ENCODE data around the gene LRP1B.
A peak's percentile ranks its signal among the peaks of the same experiment; 100 is the strongest.

Gene LRP1B

GRCh38 chr2:142056784-142057183, 74.0 kb downstream of the LRP1B start:
- TF ChIP-seq ZNF565 (CRISPR knock-in tag; conservative IDR thresholded peaks at IDR 0.05; ENCODE audit: low read depth) (no peak), TCF4 (CRISPR knock-in tag; IDR thresholded peaks at IDR 0.05; ENCODE audit: borderline replicate concordance) (no peak)
- TF ChIP-seq, protein P1, sequence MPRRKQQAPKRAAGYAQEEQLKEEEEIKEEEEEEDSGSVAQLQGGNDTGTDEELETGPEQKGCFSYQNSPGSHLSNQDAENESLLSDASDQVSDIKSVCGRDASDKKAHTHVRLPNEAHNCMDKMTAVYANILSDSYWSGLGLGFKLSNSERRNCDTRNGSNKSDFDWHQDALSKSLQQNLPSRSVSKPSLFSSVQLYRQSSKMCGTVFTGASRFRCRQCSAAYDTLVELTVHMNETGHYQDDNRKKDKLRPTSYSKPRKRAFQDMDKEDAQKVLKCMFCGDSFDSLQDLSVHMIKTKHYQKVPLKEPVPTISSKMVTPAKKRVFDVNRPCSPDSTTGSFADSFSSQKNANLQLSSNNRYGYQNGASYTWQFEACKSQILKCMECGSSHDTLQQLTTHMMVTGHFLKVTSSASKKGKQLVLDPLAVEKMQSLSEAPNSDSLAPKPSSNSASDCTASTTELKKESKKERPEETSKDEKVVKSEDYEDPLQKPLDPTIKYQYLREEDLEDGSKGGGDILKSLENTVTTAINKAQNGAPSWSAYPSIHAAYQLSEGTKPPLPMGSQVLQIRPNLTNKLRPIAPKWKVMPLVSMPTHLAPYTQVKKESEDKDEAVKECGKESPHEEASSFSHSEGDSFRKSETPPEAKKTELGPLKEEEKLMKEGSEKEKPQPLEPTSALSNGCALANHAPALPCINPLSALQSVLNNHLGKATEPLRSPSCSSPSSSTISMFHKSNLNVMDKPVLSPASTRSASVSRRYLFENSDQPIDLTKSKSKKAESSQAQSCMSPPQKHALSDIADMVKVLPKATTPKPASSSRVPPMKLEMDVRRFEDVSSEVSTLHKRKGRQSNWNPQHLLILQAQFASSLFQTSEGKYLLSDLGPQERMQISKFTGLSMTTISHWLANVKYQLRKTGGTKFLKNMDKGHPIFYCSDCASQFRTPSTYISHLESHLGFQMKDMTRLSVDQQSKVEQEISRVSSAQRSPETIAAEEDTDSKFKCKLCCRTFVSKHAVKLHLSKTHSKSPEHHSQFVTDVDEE (CRISPR knock-in tag; IDR thresholded peaks at IDR 0.05): no peak
- no peak for ATAC-seq

- no peak for TF ChIP-seq ZFP3 (CRISPR knock-in tag; IDR thresholded peaks at IDR 0.05)
- TF ChIP-seq TCF4 (CRISPR knock-in tag; IDR thresholded peaks at IDR 0.05; ENCODE audit: borderline replicate concordance): no peak
- no peak for TF ChIP-seq RARB (CRISPR knock-in tag; IDR thresholded peaks at IDR 0.05)
- no peak for TF ChIP-seq CSDC2 (CRISPR knock-in tag; IDR thresholded peaks at IDR 0.05)
- no peak for TF ChIP-seq ZFP30 (CRISPR knock-in tag; IDR thresholded peaks at IDR 0.05)
- no peak for TF ChIP-seq ESRRG (CRISPR knock-in tag; IDR thresholded peaks at IDR 0.05)
- no peak for TF ChIP-seq ZNF565 (CRISPR knock-in tag; conservative IDR thresholded peaks at IDR 0.05; ENCODE audit: low read depth)
- no peak for TF ChIP-seq ZC3H10 (CRISPR knock-in tag; IDR thresholded peaks at IDR 0.05)
- TF ChIP-seq ZNF70 (CRISPR knock-in tag; IDR thresholded peaks at IDR 0.05): no peak
- no peak for TF ChIP-seq ARNTL (CRISPR knock-in tag; IDR thresholded peaks at IDR 0.05; ENCODE audit: borderline replicate concordance, low read depth)
- TF ChIP-seq ISL1 (CRISPR knock-in tag; IDR thresholded peaks at IDR 0.05): no peak
- TF ChIP-seq OSR1 (CRISPR knock-in tag; IDR thresholded peaks at IDR 0.05): no peak
- TF ChIP-seq BACH2 (CRISPR knock-in tag; IDR thresholded peaks at IDR 0.05; ENCODE audit: borderline replicate concordance): no peak
- TF ChIP-seq CREB5 (CRISPR knock-in tag; IDR thresholded peaks at IDR 0.05; ENCODE audit: low read depth): no peak
- TF ChIP-seq SNAI2 (CRISPR knock-in tag; IDR thresholded peaks at IDR 0.05): no peak
- no peak for TF ChIP-seq PPARA (CRISPR knock-in tag; IDR thresholded peaks at IDR 0.05; ENCODE audit: borderline replicate concordance)
- no peak for TF ChIP-seq GLIS3 (CRISPR knock-in tag; IDR thresholded peaks at IDR 0.05)
- TF ChIP-seq ZNF8 (CRISPR knock-in tag; IDR thresholded peaks at IDR 0.05): no peak
- ATAC-seq: no peak
Observed at GRCh38 chr2:142052220-142052863, 78.5 kb downstream of the LRP1B start.

GRCh38 chr2:142048581-142048980, 82.2 kb downstream of the LRP1B start:
- ATAC-seq: no peak
- no peak for TF ChIP-seq ZNF70 (CRISPR knock-in tag; IDR thresholded peaks at IDR 0.05)
- peak; percentile 49; the same call in 1 of the 2 replicates for TF ChIP-seq ISL1 (CRISPR knock-in tag; IDR thresholded peaks at IDR 0.05)

DNA sequence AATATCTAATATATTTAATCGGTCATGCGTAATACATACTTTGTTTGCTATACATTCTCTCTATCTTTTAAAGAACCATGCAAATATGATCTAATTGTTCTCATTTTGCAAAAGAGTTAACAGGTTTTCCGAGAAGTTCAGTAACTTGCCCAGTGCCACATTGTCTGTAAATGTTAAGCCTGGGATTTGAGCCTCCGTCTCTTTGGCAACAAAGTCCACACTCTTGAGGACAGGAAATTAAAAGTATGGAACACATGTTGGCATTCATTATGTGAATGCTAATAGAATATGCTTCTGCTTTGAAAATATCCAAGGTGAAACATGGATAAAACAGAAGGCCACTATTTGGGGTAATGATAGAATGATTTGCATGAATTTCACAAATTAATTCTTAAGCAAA, 85.2 kb downstream of the LRP1B start:
- ATAC-seq: no peak

DNA sequence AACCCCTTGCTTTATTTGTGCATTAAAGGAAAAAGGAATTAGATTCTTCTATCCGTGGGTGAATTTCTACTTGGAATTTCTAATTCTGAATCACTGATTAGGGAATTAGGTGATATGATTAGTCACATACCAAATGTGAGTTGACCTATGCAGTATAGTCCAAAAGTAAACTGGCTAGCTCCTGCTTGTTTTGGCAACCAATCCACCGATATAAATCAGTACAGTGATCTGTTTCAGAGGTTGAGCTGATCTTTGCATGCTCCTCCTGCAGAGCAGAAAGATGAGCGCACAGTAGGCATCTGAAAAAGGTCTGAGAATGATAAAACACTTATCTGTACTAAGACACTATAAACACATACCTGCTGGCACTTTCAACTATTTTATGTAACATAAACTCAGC, 86.6 kb downstream of the LRP1B start:
- ATAC-seq: no peak
- TF ChIP-seq ISL1 (CRISPR knock-in tag; IDR thresholded peaks at IDR 0.05) (peak; percentile 76), OSR1 (CRISPR knock-in tag; IDR thresholded peaks at IDR 0.05) (no peak), SNAI2 (CRISPR knock-in tag; IDR thresholded peaks at IDR 0.05) (no peak), ARNTL (CRISPR knock-in tag; IDR thresholded peaks at IDR 0.05; ENCODE audit: borderline replicate concordance, low read depth) (no peak)

More for the DNA sequence above, 85.2 kb downstream of the LRP1B start:
- no peak for TF ChIP-seq SNAI2 (CRISPR knock-in tag; IDR thresholded peaks at IDR 0.05)
- no peak for TF ChIP-seq OSR1 (CRISPR knock-in tag; IDR thresholded peaks at IDR 0.05)
- TF ChIP-seq ZNF565 (CRISPR knock-in tag; conservative IDR thresholded peaks at IDR 0.05; ENCODE audit: low read depth): no peak
- TF ChIP-seq RARB (CRISPR knock-in tag; IDR thresholded peaks at IDR 0.05): no peak
- TF ChIP-seq GLIS3 (CRISPR knock-in tag; IDR thresholded peaks at IDR 0.05): no peak
- no peak for TF ChIP-seq ARNTL (CRISPR knock-in tag; IDR thresholded peaks at IDR 0.05; ENCODE audit: borderline replicate concordance, low read depth)
- TF ChIP-seq BACH2 (CRISPR knock-in tag; IDR thresholded peaks at IDR 0.05; ENCODE audit: borderline replicate concordance): no peak
- TF ChIP-seq TCF4 (CRISPR knock-in tag; IDR thresholded peaks at IDR 0.05; ENCODE audit: borderline replicate concordance): no peak

DNA sequence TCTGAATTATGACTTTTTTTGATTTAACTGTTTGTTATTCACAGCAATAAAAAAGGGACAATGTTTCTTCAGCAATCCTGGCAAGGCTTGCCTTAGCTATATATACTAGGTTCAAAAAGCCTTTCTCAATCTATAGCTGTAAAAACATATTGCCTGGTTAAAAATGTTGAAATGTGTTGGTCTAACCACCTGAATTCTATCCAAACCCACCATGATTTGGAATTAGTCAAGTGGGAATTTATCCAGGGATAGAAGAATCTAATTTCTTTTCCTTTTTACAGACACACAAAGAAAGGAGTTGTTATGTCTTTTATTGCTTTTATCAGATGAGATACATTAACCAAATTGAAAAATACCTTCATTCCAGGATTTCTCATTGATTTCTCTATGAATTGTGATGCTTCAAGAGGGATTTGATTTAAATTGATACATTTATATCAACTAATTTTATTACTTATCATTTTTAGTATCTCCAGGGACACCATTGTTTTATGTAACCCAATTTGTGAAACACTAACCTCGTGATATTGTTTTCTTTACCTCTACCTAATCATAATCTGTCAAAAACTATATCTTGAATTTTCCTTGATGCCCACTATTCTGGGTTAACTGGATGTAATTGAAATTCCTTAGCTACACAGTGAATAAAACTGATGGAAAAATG, 88.1 kb downstream of the LRP1B start:
- ATAC-seq: no peak; the same call in 2 of the 3 replicates
- TF ChIP-seq PPARA (CRISPR knock-in tag; IDR thresholded peaks at IDR 0.05; ENCODE audit: borderline replicate concordance): no peak
- TF ChIP-seq ISL1 (CRISPR knock-in tag; IDR thresholded peaks at IDR 0.05): peak; percentile 97
- TF ChIP-seq TCF4 (CRISPR knock-in tag; IDR thresholded peaks at IDR 0.05; ENCODE audit: borderline replicate concordance): peak; percentile 35; the same call in 1 of the 2 replicates

Measured in SK-N-SH treated with all-trans-retinoic acid at 6 μM for 48 hours (cell line).